ENCODE measurements around the gene TKTL1.

TKTL1 gene

DNA sequence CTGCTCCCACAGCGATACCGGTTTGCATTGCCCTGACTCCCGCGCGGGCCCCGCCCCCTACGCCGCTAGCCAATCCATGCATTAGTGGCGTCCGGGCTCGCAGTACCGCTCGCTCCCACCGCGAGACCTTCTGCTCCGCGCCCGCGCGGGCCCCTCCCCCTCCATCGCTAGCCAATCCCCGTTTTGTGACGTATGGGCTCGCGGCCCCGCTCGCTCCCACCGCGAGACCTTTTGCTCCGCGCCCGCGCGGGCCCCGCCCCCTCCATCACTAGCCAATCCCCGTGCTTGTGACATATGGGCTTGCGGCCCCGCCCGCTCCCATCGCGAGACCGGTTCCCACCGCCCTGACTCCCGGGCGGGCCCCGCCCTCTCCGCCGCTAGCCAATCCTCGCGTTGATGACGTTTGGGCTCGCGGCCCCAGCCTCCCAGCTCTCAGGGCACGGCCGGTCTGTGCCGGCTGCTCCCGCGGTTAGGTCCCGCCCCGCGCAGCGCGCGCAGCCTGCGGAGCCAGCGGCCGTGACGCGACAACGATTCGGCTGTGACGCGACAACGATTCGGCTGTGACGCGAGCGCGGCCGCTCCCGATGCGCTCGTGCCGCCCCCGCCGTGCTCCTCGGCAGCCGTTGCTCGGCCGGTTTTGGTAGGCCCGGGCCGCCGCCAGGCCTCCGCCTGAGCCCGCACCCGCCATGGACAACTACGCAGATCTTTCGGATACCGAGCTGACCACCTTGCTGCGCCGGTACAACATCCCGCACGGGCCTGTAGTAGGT, 83.4 kb downstream of the TKTL1 start, which contains the start of gene EMD:
Gene EMD, plus strand, starts transcription at position 497 of the 770 bp plus-strand sequence. Its CDS starts 190 bp downstream, at position 687.
- Mint-ChIP-seq H3K27ac (peak within 1 kb of the TSS; percentile 91), H3K9me3 (no peaks in the 10 kb centered on the region), H3K4me1 (peaks cover 25% of the 10 kb centered on the region), H3K36me3 (peaks cover 6% of the 10 kb centered on the region), H3K27me3 (no peaks in the 10 kb centered on the region), H3K4me3 (peak within 1 kb of the TSS; percentile 77)
- peak; percentile 97 for DNase-seq
- CTCF ChIA-PET, result no interaction called here

- peaks cover 25% of the 10 kb centered on the region for H3K4me1 Mint-ChIP-seq
- H3K9me3 Mint-ChIP-seq, result no peaks in the 10 kb centered on the region
- peaks cover 6% of the 10 kb centered on the region for H3K36me3 Mint-ChIP-seq
- peak overlapping the region; percentile 91 for H3K27ac Mint-ChIP-seq
- CTCF ChIA-PET, result no interaction called here
- H3K27me3 Mint-ChIP-seq, result no peaks in the 10 kb centered on the region
- peak overlapping the region; percentile 77 for H3K4me3 Mint-ChIP-seq
- no peak for DNase-seq
These were observed 84.0 kb downstream of the TKTL1 start for GRCh38 chrX:154379569-154379951.

Measured in activated naive CD4-positive, alpha-beta T cell treated with anti-CD3 and anti-CD28 coated beads, Interleukin-2, amount 10 ng/mL, durations not matched to agents 7 days and 5 days (primary cell).